Activated CD8-positive, alpha-beta memory T cell treated with anti-CD3 and anti-CD28 coated beads for 1 hour (primary cell): Measurements from ENCODE around the gene OR52K1.
"Not testable (repeated sequence)": the region's sequence is repeated elsewhere in the genome, so short reads cannot be mapped to it uniquely, and the experiment has no call there.

Source experiments
- DNase-seq, 2 donors: peaks; one replicate each; pipeline ENCODE4 v3.0.0-alpha.2; 2020; ENCODE audit warnings: low read depth in 1 of 2; ENCODE audit errors: extremely low read depth in 1 of 2

Gene OR52K1

DNA sequence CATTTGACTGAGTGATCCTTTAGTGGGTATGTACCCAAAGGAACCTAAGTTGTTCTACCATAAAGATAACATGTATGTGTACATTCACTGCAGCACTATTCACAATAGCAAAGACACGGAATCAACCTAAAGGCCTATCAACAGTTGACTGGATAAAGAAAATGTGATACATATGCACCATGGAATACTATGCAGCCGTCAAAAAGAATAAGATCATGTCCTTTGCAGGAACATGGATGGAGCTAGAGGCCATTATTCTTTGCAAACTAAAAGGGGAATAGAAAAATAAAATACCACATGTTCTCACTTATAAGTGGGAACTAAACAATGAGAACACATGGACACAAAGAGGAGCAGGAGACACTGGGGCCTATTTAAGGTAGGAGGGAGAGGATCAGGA, 9.0 kb downstream of the OR52K1 start:
- not testable (repeated sequence) for DNase-seq

DNA sequence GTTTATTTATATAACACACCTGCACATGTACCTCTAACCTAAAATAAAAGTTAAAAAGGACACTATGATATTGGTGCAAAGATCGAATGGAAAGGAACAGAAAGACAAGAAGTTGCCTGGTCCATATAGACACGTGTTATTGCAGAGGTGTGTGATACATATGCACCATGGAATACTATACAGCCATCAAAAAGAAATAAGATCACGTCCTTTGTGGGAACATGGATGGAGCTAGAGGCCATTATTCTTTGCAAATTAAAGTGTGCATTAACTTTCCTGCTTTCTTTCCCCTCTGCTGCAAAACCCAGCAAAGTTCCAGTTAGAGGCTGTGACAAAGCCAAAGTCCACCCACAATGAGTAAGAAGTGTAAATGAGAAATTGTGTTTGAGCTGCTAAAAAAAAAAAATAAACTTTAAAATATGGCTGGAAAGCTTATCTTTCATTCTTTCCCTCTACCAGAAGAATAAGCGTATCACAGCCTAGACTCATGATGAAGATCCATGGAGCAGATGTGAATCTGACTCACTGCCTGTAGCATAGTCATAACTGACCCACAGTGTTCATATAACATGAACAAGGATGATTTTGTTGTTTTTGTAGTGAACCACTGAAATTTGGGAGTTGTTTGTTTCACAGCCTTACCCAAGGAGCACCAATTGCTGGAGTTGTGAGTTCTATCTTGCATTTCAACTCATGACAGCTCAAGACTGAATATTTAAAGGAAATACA, 9.6 kb downstream of the OR52K1 start:
- no peak for DNase-seq

DNA sequence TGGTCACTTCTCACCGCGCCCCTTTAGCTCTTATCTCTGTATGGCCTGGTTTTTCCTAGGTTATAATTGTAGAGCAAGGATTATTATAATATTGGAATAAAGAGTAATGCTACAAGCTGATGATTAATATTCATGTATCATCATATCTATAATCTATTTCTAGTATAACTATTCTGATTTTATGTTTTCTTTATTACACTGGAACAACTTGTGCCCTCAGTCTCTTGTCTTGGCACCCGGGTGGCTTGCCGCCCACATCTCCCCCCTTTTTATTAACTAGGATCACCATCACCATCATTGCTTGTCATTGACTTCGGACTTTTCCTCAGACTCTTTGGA, 11.0 kb downstream of the OR52K1 start:
- no peak for DNase-seq

DNA sequence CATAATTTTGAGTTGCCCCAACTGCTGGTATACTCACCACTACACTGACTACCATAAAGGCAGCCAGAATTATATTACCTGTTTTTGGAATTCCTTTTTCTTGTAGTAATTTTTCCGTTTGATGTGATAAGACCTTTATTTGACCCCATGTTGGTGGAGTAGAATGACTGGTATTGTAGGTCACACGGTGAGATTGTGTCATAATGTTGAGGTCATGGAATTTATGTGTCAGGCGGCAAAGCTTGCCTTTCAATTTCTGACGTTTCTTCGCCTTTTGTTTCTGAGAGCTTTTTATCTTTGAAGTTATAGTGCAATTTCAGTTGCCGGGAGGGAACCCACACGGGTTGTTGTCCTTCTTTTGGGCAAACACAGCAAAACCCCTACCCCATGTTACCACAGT, 13.0 kb downstream of the OR52K1 start:
- no peak for DNase-seq

DNA sequence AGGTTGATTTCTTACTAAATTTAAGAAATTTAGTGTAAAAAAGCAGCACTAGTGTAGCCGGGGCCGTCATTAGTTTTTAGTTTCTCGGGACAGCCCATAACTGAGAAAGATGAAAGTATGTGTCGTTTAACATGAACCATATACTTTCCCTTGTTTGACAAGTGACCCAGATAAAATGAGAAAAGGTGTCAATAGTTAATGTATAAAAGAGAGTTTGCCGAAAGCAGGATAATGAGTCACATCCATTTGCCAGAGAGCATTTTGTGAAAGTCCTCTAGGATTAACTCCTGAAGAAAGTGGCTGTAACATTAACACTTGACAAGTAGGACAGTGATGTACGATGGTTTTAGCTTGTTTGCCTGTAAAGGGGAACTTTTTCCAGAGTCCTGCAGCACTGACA, 13.5 kb downstream of the OR52K1 start:
- DNase-seq, result no peak

DNA sequence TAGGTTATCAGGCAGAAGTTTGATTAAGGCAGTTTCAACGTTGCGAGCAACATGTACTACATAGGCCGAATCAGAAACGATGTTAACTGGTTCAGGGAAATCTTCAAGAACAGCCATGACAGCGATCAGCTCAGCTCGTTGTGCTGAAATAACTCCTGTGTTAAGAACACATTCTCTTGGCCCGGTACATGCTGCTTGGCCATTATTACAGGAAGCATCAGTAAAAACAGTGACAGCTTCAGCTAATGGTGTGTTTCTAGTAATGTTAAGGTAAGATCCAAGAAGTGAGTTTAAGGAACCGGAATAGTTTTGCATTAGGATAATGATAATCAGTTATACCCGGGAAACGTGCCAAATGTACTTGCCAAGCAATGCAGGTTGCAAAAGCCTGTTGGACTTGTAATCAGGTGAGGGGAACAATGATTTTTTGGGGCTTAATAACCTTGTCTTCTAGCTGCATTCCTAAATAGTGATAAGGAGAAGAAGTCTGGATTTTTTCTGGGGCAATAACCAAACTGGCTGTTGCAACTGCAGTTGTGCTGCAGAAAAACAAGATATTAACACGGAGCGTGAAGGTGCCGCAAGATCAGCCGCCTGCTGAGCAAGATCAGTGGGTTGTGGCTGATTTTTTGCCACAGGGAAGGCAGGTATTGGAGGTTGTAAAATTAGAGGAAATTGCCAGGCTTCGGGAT, 14.3 kb downstream of the OR52K1 start:
- no peak for DNase-seq

DNA sequence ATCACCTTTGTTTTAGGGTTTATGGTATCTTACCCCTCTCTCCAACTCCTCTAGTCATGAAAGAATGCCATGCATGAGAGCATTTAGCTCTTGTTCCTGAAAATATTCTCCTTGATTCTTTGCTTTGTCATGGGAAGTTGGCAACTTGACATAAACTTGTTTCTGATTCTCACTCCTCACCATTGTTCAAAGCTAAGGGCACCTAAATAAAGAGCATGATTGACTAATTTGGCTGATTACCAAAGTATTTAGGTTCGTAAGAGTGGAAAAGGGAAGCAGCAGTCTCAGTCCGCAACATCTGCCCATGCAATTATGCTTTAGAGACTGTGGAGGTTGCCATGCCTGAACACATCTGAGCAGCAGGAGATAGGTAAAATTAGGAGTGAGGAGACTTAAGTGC, 26.4 kb downstream of the OR52K1 start:
- DNase-seq, result no peak

DNA sequence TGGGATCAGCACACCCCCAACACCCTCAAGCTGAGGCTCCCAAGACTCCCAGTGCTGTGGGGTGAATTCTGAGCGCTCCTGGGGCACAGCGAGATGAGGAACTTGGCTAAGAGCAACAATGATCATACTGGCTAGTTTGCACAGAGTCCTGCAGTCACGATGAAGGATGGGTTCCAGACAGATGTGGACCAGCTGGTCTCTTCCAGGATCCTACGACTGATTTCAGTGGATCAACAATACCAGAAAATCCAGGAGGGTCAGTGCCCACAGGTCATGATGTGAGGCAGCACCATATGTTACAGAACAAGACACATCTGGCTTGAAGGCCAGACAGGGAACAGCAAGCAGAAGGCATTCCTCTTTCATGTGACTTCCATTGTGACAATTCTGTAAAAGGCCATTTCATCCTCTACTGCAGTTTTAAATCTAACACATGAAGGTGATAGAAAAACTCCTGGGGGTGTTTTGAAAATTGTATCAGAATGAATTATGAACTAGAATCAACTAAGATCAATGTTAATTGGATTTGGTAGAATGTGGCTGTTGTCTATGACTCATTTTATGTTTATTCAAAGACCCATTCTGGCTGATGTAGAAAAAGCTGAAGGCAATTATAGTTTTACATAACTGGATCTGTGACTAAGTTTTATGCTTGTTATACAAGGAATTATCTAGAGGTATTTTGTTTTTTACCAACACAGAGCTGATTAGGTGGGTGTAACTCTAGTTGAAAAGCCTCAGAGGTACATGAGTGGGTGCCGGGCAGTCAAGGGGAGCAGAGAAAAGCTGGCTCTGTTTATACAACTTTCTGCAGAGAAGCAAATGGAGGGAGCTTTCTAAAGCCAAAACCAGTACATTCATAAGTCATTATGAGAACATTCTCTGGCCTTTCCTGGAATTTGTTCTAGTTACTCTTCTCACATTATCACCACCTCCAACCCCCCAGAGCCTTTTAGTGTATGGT, 29.1 kb downstream of the OR52K1 start:
- DNase-seq, result no peak

DNA sequence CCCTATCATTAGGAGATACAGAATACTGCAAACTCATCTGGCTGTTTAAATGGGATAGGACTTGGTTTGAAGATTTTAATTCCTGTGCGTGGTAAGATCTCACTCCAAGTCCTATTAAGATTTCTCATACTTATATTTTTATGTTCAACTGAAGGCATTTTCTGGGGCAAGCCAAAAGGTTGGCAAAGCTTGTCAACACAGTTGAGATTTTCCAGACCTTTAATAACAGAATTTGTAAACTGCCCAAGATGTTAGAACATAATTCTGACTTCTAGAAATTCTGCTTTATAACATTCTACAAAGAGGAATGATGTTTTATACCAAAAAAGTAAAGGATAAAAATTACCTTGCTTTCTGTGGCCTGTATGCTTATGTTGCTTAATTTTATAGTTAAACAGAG, 31.8 kb downstream of the OR52K1 start:
- no peak for DNase-seq

DNA sequence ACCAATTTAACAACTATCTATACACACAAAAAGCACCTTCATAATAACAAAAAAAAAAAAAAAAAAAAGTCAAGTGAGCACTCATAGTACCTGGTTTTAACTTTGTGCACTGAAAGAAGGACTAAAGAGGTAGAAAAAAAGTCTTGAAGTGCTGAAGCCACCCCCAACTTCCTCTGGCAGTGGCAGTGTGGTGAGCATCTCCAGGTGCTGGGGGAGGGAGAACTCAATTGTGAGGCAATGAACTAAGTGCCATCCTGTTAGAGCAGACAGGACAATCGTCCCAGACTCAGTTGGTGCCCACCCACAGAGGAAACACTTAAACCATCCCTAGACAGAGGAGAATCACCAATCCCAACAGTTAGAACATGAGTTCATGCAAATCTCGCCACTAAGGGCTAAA, 39.9 kb downstream of the OR52K1 start:
- DNase-seq, result no peak

DNA sequence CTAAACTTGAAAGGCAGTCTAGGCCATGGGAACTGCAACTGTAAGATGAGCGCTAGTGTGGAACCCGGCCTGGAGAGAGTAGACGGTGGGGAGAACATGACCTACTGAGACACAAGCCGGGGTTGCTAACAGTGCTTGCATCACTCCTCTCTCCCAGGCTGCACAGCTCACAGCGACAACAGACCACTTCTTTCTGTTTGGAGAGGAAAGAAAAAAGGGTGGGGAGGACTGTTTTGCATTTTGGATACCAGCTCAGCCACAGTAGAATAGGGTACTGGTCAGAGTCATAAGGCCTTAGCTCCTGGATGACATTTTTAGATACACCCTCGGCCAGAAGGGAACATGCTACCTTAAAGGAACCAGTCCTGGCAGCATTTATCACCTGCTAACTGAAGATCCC, 40.3 kb downstream of the OR52K1 start:
- no peak for DNase-seq

DNA sequence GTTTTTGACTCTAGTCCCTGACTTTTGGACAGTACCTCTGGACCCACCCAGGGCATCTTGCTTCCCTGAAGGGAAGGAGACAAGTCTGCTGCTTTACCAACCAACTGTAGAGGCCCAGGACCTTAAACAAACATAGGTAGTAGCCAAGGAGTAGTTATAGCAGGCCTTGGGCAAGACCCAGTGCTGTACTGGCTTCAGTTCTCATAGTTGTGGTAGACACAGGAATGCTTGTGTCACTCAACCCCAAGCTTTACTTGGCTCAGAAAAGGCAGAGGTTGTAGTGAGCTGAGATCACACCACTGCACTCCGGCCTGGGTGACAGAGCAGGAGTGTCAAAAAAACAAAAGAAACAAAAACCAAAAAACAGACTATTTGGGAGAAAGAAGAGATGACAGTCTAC, 41.2 kb downstream of the OR52K1 start:
- DNase-seq, result no peak

DNA sequence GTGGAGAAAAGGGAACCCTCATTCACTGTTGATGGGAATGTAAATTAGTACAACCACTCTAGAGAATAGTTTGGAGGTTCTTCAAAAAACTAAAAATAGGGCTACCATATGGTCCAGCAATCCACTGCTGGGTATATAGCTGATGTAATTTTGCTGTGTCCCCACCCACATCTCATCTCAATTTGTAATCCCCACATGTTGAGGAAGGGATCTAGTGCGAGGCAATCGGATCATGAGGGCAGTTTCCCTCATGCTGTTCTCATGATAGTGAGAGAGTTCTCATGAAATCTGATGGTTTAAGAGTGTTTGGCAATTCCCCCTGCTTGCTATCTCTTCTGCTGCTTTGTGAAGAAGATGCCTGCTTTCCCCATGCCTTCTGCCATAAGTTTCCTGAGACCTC, 45.5 kb downstream of the OR52K1 start:
- no peak for DNase-seq

DNA sequence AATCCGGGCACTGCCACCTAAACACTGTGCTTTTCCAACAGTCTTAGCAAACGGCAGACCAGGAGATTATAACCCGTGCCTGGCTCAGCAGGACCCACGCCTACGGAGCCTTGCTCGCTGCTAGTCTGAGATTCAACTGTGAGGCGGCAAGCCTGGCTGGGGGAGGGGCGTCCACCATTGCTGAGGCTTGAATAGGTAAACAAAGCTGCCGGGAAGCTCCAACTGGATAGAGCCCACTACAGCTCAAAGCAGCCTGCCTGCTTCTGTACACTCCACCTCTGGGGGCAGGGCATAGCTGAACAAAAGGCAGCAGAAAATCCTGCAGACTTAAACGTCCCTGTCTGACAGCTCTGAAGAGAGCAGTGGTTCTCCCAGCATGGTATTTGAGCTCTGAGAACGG, 49.2 kb downstream of the OR52K1 start:
- DNase-seq, result not testable (repeated sequence)

DNA sequence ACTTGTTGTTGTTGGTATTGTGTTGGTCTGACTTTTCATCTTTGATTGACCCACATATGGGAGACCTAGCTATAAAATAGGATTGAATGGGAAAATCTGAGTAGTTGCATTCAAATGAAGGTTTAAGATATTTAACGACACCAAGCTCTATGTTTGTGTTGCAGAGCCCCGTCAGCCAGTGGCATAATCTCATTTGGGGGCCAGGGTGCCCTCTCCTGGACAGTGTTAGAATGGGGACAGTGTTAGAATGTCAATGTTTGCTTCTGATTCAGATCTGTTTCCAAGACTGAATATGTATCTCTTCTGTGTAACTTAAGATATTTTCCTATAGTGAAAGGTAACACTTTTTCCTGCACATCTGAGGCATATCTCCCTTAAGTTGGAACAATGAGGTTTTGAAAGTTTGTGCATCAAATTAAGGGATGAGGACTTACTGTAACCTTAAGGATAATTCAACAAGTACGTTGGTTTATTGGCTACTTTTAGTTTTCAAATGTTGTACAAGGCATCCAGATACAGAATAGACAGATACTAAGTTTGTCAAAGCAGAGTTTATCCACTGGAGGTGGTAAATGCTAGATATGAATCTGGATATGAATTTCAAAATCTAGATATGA, 57.3 kb downstream of the OR52K1 start:
- DNase-seq, result peak; percentile 7 to 17

DNA sequence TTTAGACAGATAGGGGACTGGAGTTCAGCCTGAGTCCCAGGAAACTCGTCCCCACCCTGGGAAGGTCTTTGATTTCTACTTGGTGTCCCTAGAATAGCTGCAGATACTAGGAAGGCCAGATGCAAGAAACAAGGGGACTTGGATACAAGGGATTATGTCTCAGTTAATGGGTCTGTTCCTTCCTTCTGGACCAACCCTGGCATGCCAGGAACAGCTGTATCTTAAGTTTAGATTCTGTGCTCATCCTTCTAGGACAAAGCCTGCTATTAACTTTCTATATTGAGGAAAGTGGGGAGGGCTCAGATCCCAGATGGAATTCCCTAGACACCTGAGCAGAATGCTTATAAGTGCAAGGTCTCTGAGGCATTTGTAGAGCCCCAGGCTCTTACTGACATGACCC, 58.6 kb downstream of the OR52K1 start:
- no peak for DNase-seq
